ENCODE measurements around the gene PUSL1. TPM values are rescaled to one million over a fixed set of nuclear protein-coding genes. Genes with fewer than 3 reads are reported as not detected.

PUSL1 gene
- total RNA-seq, 1 experiment from 2014 or later, result 38.0 TPM

GRCh38 chr1:1281533-1282321 lies 26.7 kb upstream of the PUSL1 start:
- no peaks in the 10 kb centered on the region for H4K20me1 ChIP-seq (ENCODE audit: control insufficient read depth, insufficient read depth, insufficient read length)
- H2BK12ac ChIP-seq (ENCODE audit: insufficient read length, low read depth, low read length), result no peak overlapping the region
- Mint-ChIP-seq H3K9me3 (no peaks in the 10 kb centered on the region; a peak in 1 of 5 replicates), H3K4me1 (0 out of 4 replicates have a peak, but pooled peaks cover 0 to 5% of the 10 kb centered on the region in 2 experiments), H3K36me3 (ENCODE audit: insufficient read depth in 1 of 3, low read depth in 3 of 3) (no peaks in the 10 kb centered on the region), H3K27ac (no peak overlapping the region), H3K4me3 (no peak overlapping the region), H3K27me3 (ENCODE audit: low read depth) (peaks cover 6% of the 10 kb centered on the region)
- H4K5ac ChIP-seq (ENCODE audit: insufficient read length, low read depth, low read length), result no peak overlapping the region
- no peaks in the 10 kb centered on the region for H3K9me3 ChIP-seq (ENCODE audit: control insufficient read depth, low read depth, low read length)
- H3K4me2 ChIP-seq (ENCODE audit: insufficient read depth, insufficient read length, low read length), result no peak overlapping the region
- H3K14ac ChIP-seq (ENCODE audit: insufficient read depth, low read length), result no peak overlapping the region; the same call in 1 of the 2 replicates
- H3K27ac ChIP-seq (ENCODE audit: insufficient read length, low read depth, low read length), result no peak overlapping the region
- H3K79me1 ChIP-seq (ENCODE audit: insufficient read depth, low read depth, low read length, poor library complexity, severe bottlenecking), result no peaks in the 10 kb centered on the region
- no peak overlapping the region for H3K56ac ChIP-seq (ENCODE audit: insufficient read length, low read depth, low read length)
- H4K91ac ChIP-seq (ENCODE audit: insufficient read length, low read depth, low read length), result no peak overlapping the region
- no peak overlapping the region for H3K9ac ChIP-seq (ENCODE audit: extremely low read depth, insufficient read length, low read length)
- no peak overlapping the region for H3T11ph ChIP-seq (ENCODE audit: low read length)
- H3K23ac ChIP-seq (ENCODE audit: insufficient read length, low read depth, low read length), result no peak overlapping the region
- H2BK15ac ChIP-seq (ENCODE audit: low read depth, low read length), result no peak overlapping the region
- TF ChIP-seq CTCF (conservative IDR thresholded peaks at IDR 0.05), result no peak
- no peak for DNase-seq
- H3K18ac ChIP-seq (ENCODE audit: insufficient read length, low read depth, low read length), result no peak overlapping the region
- no peak overlapping the region for H3K4ac ChIP-seq (ENCODE audit: low read depth, low read length)
- H2AK5ac ChIP-seq (ENCODE audit: insufficient read length, low read length), result no peak overlapping the region
- no peaks in the 10 kb centered on the region for H3K4me1 ChIP-seq (ENCODE audit: insufficient read depth, low read length)
- no peak overlapping the region for H4K8ac ChIP-seq (replicated peaks; ENCODE audit: insufficient read length, low read depth, low read length)
- H2BK5ac ChIP-seq (ENCODE audit: insufficient read length, low read length), result no peak overlapping the region
- no peak overlapping the region for H2BK20ac ChIP-seq (ENCODE audit: low read depth, low read length, poor library complexity, severe bottlenecking)
- H3K79me2 ChIP-seq (ENCODE audit: insufficient read depth, low read length), result no peaks in the 10 kb centered on the region
- H2AFZ ChIP-seq (ENCODE audit: low read length), result no peak overlapping the region
- no CpG with 5 or more reads among the region's 26 CpGs for WGBS (ENCODE audit: extremely low coverage, insufficient read length, low lambda C conversion rate)
- H2BK120ac ChIP-seq (ENCODE audit: low read depth, low read length, poor library complexity, severe bottlenecking), result no peak overlapping the region
- no peaks in the 10 kb centered on the region for H3K27me3 ChIP-seq (ENCODE audit: insufficient read depth, low read length)
- no peaks in the 10 kb centered on the region for H3K23me2 ChIP-seq (ENCODE audit: insufficient read length, low read depth, low read length, poor library complexity, severe bottlenecking)

All from H9 (cell line).